Measurements from ENCODE around the gene ARSB.
A peak's percentile ranks its signal among the peaks of the same experiment; 100 is the strongest.

ARSB gene

GRCh38 chr5:78985116-78985724 lies at the start of gene ARSB:
Gene ARSB (minus strand): TSS chr5:78985310. CDS start chr5:78985248, 62 bp downstream.
- H3K36me3 ChIP-seq (ENCODE audit: control insufficient read depth, low read depth, low read length) = no peaks in the 10 kb centered on the region
- H3K4me1 ChIP-seq (ENCODE audit: control insufficient read depth, low read depth, low read length) = peaks cover 15% of the 10 kb centered on the region
- H3K4me3 ChIP-seq (ENCODE audit: low read length) = peak within 1 kb of the TSS; percentile 86
- peaks cover 5% of the 10 kb centered on the region for H3K27me3 ChIP-seq (ENCODE audit: control insufficient read depth, insufficient read depth, low read length)
- H3K9me3 ChIP-seq (ENCODE audit: control insufficient read depth, low read depth, low read length) = no peaks in the 10 kb centered on the region
- H3K27ac ChIP-seq (ENCODE audit: low read length) = peak within 1 kb of the TSS; percentile 6
- peak within 1 kb of the TSS; percentile 75 for H3K9ac ChIP-seq (ENCODE audit: low read length)

- no peaks in the 10 kb centered on the region for H3K36me3 ChIP-seq (ENCODE audit: control insufficient read depth, low read depth, low read length)
- H3K27ac ChIP-seq (ENCODE audit: low read length) = no peak overlapping the region
Measured at GRCh38 chr5:79032782-79033181, 47.7 kb upstream of the ARSB start.

GRCh38 chr5:79032031-79032695 lies 47.1 kb upstream of the ARSB start:
- H3K9ac ChIP-seq (ENCODE audit: low read length) = no peak overlapping the region

More at GRCh38 chr5:79032782-79033181, 47.7 kb upstream of the ARSB start:
- Histone ChIP-seq H3K9ac (ENCODE audit: low read length) (no peak overlapping the region), H3K4me3 (ENCODE audit: low read length) (no peak overlapping the region), H3K4me1 (ENCODE audit: control insufficient read depth, low read depth, low read length) (no peaks in the 10 kb centered on the region), H3K27me3 (ENCODE audit: control insufficient read depth, insufficient read depth, low read length) (no peaks in the 10 kb centered on the region), H3K9me3 (ENCODE audit: control insufficient read depth, low read depth, low read length) (no peaks in the 10 kb centered on the region)

GRCh38 chr5:79031485-79031867 lies 46.4 kb upstream of the ARSB start:
- H3K4me3 ChIP-seq (ENCODE audit: low read length) = no peak overlapping the region
- no peaks in the 10 kb centered on the region for H3K27me3 ChIP-seq (ENCODE audit: control insufficient read depth, insufficient read depth, low read length)
- H3K36me3 ChIP-seq (ENCODE audit: control insufficient read depth, low read depth, low read length) = no peaks in the 10 kb centered on the region
- H3K9ac ChIP-seq (ENCODE audit: low read length) = no peak overlapping the region
- no peaks in the 10 kb centered on the region for H3K9me3 ChIP-seq (ENCODE audit: control insufficient read depth, low read depth, low read length)
- no peaks in the 10 kb centered on the region for H3K4me1 ChIP-seq (ENCODE audit: control insufficient read depth, low read depth, low read length)
- H3K27ac ChIP-seq (ENCODE audit: low read length) = no peak overlapping the region

More at GRCh38 chr5:79032031-79032695, 47.1 kb upstream of the ARSB start:
- Histone ChIP-seq H3K4me3 (ENCODE audit: low read length) (no peak overlapping the region), H3K27ac (ENCODE audit: low read length) (no peak overlapping the region), H3K27me3 (ENCODE audit: control insufficient read depth, insufficient read depth, low read length) (no peaks in the 10 kb centered on the region), H3K4me1 (ENCODE audit: control insufficient read depth, low read depth, low read length) (no peaks in the 10 kb centered on the region), H3K36me3 (ENCODE audit: control insufficient read depth, low read depth, low read length) (no peaks in the 10 kb centered on the region), H3K9me3 (ENCODE audit: control insufficient read depth, low read depth, low read length) (no peaks in the 10 kb centered on the region)

GRCh38 chr5:79030663-79031484 lies 45.8 kb upstream of the ARSB start:
- H3K9me3 ChIP-seq (ENCODE audit: control insufficient read depth, low read depth, low read length) = no peaks in the 10 kb centered on the region
- no peaks in the 10 kb centered on the region for H3K4me1 ChIP-seq (ENCODE audit: control insufficient read depth, low read depth, low read length)
- no peak overlapping the region for H3K27ac ChIP-seq (ENCODE audit: low read length)
- H3K4me3 ChIP-seq (ENCODE audit: low read length) = no peak overlapping the region
- H3K36me3 ChIP-seq (ENCODE audit: control insufficient read depth, low read depth, low read length) = no peaks in the 10 kb centered on the region
- no peak overlapping the region for H3K9ac ChIP-seq (ENCODE audit: low read length)
- H3K27me3 ChIP-seq (ENCODE audit: control insufficient read depth, insufficient read depth, low read length) = no peaks in the 10 kb centered on the region

GRCh38 chr5:79025054-79025472 lies 40.0 kb upstream of the ARSB start:
- peak overlapping the region; percentile 38 for H3K4me3 ChIP-seq (ENCODE audit: low read length)
- peaks cover 14% of the 10 kb centered on the region for H3K4me1 ChIP-seq (ENCODE audit: control insufficient read depth, low read depth, low read length)
- no peaks in the 10 kb centered on the region for H3K27me3 ChIP-seq (ENCODE audit: control insufficient read depth, insufficient read depth, low read length)

GRCh38 chr5:79023947-79024346 lies 38.8 kb upstream of the ARSB start:
- Histone ChIP-seq H3K27me3 (ENCODE audit: control insufficient read depth, insufficient read depth, low read length) (no peaks in the 10 kb centered on the region), H3K4me1 (ENCODE audit: control insufficient read depth, low read depth, low read length) (peaks cover 14% of the 10 kb centered on the region), H3K36me3 (ENCODE audit: control insufficient read depth, low read depth, low read length) (no peaks in the 10 kb centered on the region), H3K4me3 (ENCODE audit: low read length) (no peak overlapping the region), H3K9ac (ENCODE audit: low read length) (no peak overlapping the region), H3K27ac (ENCODE audit: low read length) (no peak overlapping the region), H3K9me3 (ENCODE audit: control insufficient read depth, low read depth, low read length) (no peaks in the 10 kb centered on the region)

More at GRCh38 chr5:79025054-79025472, 40.0 kb upstream of the ARSB start:
- Histone ChIP-seq H3K9me3 (ENCODE audit: control insufficient read depth, low read depth, low read length) (no peaks in the 10 kb centered on the region), H3K36me3 (ENCODE audit: control insufficient read depth, low read depth, low read length) (no peaks in the 10 kb centered on the region), H3K27ac (ENCODE audit: low read length) (no peak overlapping the region), H3K9ac (ENCODE audit: low read length) (no peak overlapping the region)

GRCh38 chr5:79023348-79023747 lies 38.2 kb upstream of the ARSB start:
- no peaks in the 10 kb centered on the region for H3K27me3 ChIP-seq (ENCODE audit: control insufficient read depth, insufficient read depth, low read length)
- no peaks in the 10 kb centered on the region for H3K9me3 ChIP-seq (ENCODE audit: control insufficient read depth, low read depth, low read length)
- H3K36me3 ChIP-seq (ENCODE audit: control insufficient read depth, low read depth, low read length) = no peaks in the 10 kb centered on the region
- no peak overlapping the region for H3K4me3 ChIP-seq (ENCODE audit: low read length)
- H3K4me1 ChIP-seq (ENCODE audit: control insufficient read depth, low read depth, low read length) = peaks cover 14% of the 10 kb centered on the region
- no peak overlapping the region for H3K27ac ChIP-seq (ENCODE audit: low read length)
- no peak overlapping the region for H3K9ac ChIP-seq (ENCODE audit: low read length)

- Histone ChIP-seq H3K36me3 (ENCODE audit: control insufficient read depth, low read depth, low read length) (no peaks in the 10 kb centered on the region), H3K27ac (ENCODE audit: low read length) (no peak overlapping the region), H3K9ac (ENCODE audit: low read length) (no peak overlapping the region), H3K27me3 (ENCODE audit: control insufficient read depth, insufficient read depth, low read length) (no peaks in the 10 kb centered on the region), H3K9me3 (ENCODE audit: control insufficient read depth, low read depth, low read length) (no peaks in the 10 kb centered on the region), H3K4me3 (ENCODE audit: low read length) (no peak overlapping the region), H3K4me1 (ENCODE audit: control insufficient read depth, low read depth, low read length) (peaks cover 14% of the 10 kb centered on the region)
Measured at GRCh38 chr5:79022771-79023170, 37.7 kb upstream of the ARSB start.

GRCh38 chr5:79021753-79022152 lies 36.6 kb upstream of the ARSB start:
- H3K9me3 ChIP-seq (ENCODE audit: control insufficient read depth, low read depth, low read length) = no peaks in the 10 kb centered on the region
- no peak overlapping the region for H3K4me3 ChIP-seq (ENCODE audit: low read length)
- no peaks in the 10 kb centered on the region for H3K27me3 ChIP-seq (ENCODE audit: control insufficient read depth, insufficient read depth, low read length)
- no peak overlapping the region for H3K27ac ChIP-seq (ENCODE audit: low read length)
- H3K36me3 ChIP-seq (ENCODE audit: control insufficient read depth, low read depth, low read length) = no peaks in the 10 kb centered on the region
- H3K4me1 ChIP-seq (ENCODE audit: control insufficient read depth, low read depth, low read length) = peaks cover 14% of the 10 kb centered on the region
- H3K9ac ChIP-seq (ENCODE audit: low read length) = no peak overlapping the region

GRCh38 chr5:79020861-79021561 lies 35.9 kb upstream of the ARSB start:
- no peaks in the 10 kb centered on the region for H3K27me3 ChIP-seq (ENCODE audit: control insufficient read depth, insufficient read depth, low read length)
- H3K4me3 ChIP-seq (ENCODE audit: low read length) = peak overlapping the region; percentile 23
- H3K9ac ChIP-seq (ENCODE audit: low read length) = no peak overlapping the region
- no peaks in the 10 kb centered on the region for H3K9me3 ChIP-seq (ENCODE audit: control insufficient read depth, low read depth, low read length)
- no peaks in the 10 kb centered on the region for H3K36me3 ChIP-seq (ENCODE audit: control insufficient read depth, low read depth, low read length)
- H3K27ac ChIP-seq (ENCODE audit: low read length) = no peak overlapping the region
- H3K4me1 ChIP-seq (ENCODE audit: control insufficient read depth, low read depth, low read length) = peaks cover 14% of the 10 kb centered on the region
